NCI-H446 (cell line): ENCODE data around the gene EHD4.

Experiments
- DNase-seq, 2 experiments: peaks; one replicate each; lab custom pipeline; 2025; lab: John Stamatoyannopoulos, UW

EHD4 gene

DNA sequence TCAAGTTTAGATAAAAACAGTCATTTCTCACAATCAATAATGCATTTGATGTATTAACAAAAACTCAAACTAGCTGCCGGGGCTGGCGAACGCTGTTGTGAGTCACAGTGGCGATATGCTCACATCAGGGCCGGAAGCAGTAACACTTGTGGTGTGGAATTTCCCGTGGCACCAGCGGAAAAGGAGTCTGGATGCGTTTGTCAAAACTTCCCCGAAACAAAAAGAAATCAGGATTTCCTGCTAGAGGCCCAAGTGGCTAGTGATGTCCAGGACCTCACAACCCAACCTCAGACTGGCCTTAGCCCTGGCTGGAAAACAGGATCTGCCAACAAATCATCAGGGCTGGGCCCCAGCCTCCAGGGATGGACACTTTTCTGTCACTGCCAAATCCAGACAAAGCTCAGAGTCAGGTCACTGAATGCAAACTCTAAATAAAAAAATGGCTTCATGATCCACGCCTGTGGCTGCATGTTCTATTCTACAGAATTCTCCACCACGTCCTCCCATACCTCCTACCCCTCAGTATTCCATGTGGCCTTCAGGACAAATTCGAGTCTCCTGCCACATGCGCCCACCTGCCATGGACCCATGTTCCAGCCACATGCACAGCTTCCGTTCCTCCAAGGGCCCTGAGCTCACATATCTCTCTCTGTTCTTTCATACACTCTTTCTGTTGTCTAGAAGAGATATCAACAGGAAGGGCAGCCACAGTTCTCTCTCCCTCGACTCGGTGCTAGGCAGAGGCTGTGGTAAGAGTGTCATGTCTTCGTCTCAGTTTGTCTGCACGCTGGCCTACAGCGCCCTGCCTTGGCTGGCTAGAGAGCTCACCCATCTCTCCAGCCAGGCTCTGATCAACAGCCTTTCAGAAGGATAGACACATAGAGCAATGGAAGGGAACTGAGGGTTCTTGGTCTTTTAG, 35.4 kb downstream of the EHD4 start:
- no peak for DNase-seq

DNA sequence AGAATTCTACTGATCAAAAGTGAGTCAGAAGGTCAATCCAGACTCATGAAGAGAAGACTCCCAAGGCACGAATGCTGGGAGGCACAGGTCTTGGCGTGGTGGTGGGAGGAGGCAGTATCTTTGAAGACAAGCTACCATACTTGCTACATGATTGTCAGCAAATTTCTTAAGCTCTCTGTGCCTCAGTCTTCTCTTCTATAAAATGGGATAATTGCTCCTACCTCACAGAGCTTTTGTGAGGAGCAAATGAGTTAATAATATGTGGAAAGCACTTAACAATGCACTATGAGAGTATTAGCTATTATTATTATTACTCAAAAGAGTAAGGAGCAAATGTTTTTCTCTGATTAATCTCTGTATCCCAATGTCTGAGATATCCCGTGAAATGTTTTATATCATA, 36.2 kb downstream of the EHD4 start:
- DNase-seq: no peak

DNA sequence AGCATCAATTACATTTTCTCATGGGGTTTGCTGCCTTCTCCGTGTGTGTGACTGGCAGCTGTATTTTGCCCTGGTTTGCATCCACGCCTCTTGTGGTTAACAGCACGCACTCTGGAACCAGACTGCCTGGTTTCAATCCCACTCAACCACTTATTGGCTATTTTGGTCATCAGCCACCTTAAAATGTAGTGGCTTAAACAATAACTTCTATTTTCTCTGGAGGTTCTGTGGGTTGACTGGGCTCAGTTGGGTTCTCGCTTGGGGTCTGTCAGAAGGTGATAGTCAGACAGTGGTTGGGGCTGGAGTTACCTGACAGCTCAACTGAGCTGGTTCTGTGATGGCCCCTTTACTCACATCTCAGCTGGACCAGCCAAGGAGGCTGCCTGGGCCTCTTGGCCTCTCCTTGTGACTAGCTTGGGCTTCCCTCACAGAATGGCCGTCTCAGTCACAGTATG, 36.8 kb downstream of the EHD4 start:
- DNase-seq: no peak

DNA sequence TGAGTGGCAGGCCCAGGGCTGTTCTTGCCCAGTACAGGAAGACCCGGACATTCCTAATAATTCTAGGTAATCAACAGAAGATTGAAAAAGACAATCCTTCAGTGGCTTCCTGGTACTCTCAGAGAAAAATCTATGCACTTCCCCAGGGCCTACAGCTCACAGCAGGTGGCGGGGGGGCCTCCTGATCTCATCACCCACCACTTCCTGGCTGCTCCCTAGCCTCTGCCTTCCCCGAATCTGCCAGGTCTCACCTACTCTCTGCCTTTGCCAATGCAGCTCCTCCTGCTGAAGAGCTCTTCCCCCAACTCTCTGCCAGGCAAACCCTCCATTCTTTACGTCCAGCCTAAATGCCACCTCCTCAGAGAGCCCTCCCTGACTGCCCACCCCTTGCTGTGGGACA, 37.5 kb downstream of the EHD4 start:
- DNase-seq: no peak

DNA sequence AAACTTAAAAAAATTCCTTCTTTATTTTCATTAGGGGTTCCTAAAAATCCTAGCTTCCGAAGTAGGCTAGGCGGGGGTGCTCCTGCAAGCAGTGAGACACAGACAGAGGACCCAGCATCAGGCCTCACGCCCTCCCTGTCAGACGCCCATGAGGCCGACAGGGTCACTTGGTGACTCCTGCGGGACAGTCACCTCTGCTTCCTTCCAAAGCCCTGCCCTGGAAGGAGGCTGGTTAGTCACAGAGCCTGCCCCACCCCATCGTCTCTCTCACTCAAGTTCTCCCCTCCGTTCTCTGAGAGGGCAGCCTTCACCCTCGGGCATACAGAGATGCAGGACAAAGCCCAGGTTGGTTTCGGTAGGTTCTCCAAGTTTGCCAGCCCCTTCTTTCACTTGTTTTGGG, 38.6 kb downstream of the EHD4 start:
- no peak for DNase-seq

DNA sequence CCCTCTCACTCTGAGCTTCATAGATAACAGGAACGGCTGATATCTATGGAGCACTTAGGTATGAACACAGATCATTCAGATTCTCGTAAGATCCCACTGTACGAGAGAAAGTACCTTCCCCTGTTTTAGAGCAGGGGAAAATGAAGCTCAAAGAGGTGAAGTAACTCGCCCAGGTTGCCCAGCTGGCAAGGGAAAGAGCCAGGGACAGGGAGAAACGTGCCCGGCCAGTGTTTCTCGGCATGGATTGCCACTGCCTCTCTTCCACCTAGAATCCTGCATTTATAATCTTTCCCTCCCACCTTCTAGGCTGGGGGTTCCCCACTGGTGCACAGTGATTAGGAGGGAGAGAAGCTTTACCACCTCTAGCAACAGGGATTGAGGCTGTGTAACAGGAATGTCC, 39.0 kb downstream of the EHD4 start:
- no peak for DNase-seq

DNA sequence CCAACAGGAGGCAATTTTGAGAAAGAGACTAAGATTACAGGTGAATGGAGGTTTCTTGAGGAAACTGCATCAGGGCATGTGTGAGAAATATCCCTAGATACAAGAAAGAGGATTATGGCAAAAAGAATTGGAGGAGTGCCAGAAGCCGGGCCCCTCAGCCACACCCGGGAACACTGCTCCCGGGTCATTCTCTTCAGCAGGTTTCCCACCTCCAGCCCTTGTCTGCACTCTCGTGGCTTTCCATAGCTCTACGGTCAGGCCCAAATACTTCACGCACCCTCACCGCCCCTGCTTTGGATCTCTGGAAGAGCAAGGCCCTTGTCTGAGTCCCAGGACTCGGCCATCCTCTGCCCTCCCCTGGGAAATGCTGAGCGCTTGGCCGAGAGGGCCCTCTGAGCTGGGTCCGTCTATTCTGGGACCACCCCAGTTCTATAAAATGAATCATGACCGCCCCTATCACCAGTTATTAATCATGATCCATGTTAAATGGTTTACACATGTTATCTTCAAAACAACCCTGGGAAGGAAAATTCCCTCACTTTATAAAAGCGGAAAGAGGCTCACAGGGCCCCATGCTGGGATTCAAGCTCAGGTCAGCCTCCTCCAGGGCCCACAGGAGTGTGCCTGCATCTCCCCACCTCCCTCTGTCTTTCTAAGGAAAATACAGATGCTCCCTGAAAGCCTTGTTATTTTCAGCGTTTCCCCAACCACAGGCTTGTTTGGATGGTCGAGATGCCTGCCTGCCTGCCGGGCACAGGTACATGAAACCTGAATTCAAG, 39.7 kb downstream of the EHD4 start:
- DNase-seq: no peak

DNA sequence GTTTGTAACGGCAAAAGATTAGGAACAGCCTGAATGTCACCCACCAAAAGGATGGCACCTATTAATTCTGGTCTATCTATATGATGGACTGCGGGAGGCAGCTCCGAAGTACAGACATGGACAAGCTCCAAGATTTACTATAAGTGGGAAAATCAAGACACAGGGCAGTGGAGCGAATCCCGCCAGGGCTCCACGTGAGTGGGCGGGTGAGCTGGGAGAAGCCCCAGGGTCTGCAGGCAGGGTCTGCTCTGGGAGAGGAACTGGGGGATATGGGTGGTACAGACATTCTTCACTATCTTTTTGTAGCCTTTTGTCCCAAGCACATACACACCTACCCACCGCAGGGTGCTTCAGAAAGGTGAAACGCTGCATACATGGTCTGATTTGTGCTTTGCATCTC, 40.3 kb downstream of the EHD4 start:
- DNase-seq: no peak

DNA sequence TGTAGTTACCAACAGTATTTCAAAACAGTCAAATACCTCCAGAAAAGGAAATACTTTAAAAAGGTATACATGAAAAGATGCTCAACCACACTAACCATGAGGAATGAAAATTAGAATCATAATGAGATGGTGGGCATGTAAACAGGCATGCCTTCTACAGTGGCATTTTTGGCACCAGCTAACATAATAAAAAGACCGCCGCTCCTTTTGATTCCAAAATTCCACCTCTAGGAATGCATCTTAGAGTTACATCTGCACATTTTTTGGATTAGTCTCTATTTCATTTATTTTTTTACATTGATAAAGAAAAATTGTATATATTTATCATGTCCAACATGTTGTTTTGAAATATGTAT, 41.5 kb downstream of the EHD4 start:
- DNase-seq: no peak

DNA sequence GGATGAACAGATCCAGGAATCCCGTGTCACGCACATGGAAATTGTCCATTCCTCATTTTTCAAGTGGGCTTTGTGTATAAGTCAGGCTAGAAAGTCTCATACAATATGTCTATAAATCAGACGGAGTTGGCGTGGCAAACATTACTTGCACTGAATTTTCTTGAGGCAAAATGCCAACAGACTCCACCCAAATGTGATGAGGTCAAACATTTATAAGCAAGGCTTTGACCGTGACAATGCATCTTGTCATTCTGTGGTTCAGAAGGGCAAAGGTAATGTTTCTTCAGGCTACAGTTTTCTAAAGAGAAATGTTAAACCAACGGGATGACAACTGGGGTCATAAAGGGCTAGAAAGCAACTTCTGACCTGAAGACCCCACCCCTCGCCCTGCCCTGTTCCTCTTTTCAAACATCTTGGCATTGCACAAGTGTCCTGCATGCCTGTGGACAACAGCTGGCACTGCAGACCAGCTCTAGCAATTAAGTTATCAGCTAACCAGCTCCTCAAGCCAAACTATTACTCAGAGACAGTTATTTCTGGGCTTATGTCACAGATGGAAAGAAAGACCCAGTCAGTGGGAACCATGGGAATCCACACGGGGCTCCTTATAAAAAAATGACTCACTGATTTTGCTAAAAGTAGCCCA, 42.0 kb downstream of the EHD4 start:
- no peak for DNase-seq

DNA sequence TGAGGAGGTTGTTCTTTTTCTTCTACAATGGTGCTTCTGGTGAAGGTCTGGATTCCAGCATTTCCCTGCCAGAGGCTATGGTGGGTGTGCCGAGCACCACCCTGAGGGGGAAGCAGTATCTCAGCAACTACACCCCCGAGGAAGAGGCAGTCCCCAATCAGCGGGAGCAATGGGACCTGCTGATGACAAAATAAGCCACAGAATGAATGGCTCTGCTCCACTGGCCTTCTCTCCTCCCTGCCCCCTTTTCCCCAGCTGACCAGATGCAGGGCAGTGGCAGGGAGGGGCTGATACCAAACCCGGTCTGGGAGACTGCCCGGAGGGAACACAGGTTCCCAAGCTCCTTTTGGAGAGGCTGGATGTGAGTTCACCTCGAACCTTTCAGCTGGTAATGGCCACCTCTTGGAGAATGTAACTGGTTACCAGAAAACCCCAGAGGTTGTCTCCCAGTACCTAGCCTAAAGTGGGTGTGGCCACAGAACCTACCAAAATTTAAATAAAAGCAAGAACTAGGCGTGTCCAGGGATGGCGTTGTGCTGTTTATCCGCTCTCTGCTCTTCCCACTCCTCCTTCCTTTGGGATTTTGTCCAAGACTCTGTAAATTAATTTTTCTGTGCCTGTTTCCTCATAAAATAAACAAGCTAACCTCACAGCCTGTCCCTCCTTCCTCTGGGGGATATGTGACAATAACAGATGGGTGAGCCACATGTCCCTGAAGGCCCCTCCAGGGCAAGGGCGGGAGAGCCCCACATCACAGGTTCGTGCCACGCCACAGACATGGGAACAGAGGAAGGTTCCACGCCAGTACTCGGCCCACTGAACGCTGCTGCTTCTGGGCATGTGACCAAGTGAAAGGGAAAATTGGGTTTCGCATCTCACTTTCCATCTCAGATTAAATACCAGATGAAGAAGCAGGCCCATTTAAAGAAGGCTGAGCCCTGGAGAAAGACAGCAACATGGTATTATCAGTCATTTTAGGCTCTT, 43.4 kb downstream of the EHD4 start:
- DNase-seq: no peak

DNA sequence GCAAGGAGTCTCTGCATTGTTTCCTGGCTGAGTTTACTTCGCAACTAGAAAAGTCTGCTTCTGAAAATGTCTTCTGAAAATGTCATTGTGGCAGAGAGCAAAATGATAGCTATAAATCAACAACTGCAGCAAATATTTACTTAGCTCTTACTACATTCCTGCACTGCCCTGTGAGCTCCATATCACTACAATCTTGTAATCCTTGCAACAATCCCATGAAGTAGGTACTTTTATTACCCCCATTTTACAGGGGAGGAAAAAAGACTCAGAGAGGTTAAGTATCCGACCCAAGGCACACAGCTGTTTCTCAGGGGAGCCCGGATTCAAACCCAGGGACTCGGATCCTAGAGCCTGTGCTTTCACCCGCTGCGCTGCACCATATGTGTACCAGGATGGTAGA, 44.3 kb downstream of the EHD4 start:
- no peak for DNase-seq

DNA sequence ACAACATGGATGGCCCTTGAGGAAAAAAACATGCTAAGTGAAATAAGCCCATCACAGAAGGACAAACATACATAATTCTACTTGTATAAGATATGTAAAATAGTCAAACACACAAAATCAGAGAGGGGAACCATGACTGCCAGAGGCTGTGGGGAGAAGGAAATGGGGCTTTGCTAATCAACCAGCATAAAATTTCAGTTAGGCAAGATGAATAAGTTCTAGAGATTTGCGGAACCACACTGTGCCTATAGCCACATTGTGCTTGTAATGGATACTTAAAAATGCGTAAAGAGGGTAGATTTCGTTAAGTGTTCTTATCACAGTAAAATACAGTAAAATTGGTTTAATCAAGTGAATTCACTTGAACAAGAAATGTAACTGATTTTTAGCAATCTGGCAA, 44.8 kb downstream of the EHD4 start:
- no peak for DNase-seq

DNA sequence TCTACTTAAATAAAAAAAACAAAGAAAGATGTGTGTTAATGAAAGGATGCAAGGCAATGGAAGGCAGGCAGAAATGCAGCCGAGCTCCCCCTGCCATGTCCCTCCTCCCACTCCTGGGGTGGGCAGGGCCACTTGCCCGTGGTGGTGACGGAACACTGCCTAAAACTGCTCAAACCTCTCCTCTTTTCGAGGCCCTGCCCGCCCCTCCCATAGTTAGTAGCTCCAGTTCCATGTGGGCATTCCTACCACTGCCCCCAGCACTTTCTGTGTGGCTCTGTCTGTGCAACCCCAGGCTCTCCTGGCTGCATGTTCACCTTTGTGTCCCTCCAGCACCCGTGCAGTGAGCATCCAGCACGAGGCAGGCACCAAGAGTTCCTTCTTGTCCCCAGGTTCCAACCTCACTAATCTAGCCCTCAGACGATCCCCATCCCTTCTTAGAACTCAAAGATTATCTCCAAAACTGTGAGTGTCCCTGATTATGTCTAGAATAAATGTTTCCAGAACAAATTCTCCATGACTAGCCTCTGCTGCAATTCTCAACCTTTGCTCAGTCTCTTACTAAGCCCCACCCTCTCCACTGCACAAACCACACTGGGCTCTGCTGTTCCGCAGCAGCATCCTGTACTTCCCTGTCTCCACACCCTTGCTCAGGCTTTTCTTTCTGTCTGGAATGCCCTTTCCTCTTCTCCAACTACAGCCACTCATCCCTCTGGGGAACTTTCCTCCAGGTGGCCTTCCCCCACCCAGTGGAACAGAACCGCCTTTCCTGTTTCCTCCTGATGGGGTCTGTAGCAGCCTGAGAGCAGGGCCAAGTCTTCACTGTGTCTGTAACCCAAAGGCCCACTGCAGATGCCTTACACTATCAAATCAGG, 45.9 kb downstream of the EHD4 start:
- no peak for DNase-seq

DNA sequence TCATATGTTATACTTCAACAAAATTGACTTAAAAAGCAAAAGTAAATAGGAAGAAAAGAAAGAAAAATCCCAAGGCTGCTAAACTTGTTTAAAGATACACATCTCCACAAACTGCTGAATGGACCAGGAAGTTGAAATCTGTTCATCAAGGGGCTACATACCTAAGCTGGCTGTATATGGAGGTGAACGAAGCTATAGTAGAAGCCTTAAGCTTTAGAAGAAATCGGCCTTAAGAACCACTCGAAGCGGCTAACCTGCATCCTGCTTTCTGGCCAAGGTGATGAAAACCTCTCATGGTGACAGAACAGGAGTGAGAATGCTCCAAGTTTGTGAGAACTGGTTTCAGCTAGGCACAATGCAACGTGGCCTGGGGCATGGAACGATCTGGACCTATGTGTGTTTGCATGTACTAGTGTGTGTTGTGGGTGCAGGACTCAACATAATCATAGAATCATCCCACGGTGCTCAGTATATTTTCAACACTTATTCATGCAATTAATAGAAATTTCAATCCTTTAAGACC, 47.2 kb downstream of the EHD4 start:
- DNase-seq: no peak

DNA sequence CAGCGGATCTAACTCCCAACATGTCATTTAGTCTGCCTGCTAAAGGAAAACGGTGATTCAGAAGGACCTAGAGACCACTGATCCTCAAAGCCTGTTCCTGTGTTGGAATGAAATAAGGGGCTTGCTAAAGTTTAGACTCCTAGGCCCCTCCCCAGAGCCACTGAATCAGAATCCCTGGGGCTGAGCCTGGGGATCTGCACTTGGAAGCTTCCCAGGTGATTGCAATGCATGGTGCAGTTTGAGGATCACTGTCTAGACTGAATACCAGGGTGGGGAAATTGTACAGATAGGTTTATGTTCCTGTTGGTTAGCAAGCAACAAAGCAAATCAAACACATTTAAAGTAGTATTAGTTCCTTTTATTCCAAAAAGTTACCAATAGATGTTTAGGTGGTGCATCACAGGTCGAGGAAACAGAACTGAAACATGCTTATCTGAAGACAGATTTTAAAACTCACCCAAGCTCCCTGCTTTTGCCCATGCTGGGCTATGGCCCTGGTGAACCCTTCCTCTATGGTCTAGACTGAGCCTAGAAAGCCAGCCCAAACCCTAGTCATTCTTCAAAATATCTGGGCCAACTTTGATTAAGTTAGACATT, 48.9 kb downstream of the EHD4 start:
- no peak for DNase-seq

DNA sequence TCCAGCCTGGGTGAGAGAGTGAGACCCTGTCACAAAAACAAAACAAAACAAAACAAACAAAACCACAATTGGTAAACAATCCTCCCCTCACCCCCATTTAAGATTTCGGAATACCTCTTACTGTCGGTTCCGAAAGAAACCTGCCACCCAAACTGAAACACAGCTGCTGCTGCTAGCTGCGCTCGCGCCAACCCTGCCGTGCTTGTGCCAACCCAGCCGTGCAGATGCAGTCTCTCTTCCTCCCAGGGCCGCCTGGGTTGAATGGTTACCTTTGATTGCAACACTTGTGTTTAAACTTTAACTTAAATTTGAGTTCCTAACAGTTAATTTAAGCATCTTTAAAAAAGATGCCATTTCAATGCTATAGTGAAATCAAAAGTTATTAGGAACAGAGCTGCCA, 50.0 kb downstream of the EHD4 start:
- no peak for DNase-seq

DNA sequence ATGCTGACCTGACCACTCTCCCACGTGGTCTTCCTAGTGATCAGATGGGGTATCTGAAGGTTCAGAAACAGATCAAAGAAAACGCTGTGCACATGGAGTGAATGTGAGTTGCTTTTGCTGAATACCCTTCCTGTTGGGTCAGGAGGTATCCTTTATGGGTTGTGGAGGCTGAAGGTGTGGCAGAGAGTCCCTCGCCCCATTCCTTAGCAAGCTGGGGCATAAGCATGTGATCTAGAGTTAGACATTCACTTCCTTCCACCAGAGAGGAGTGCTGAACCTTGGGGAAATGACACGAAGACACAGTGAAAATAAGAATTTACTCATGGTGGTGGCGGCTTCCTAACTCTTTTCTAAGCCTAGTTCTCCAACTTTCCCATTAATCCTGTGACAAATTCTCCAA, 50.7 kb downstream of the EHD4 start:
- no peak for DNase-seq

DNA sequence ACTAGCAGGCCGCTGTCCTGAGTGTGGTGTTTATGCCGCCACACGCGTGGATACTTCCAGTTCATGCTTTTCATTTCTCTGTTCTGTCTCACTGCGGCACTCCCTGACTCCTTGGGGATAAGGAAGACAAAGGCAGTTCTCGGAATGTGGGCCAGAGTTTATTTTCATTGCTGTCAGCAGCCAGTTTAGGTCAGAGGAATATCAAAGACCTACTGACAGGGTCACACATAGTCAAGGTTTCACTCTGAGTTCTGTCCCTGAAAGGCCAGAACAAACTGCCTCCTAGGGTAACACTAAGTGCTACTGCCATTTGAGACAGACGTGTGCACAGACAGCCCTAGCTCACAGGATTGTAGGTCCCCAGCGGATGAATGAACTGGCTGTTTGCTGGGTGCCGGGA, 51.2 kb downstream of the EHD4 start:
- DNase-seq: no peak

DNA sequence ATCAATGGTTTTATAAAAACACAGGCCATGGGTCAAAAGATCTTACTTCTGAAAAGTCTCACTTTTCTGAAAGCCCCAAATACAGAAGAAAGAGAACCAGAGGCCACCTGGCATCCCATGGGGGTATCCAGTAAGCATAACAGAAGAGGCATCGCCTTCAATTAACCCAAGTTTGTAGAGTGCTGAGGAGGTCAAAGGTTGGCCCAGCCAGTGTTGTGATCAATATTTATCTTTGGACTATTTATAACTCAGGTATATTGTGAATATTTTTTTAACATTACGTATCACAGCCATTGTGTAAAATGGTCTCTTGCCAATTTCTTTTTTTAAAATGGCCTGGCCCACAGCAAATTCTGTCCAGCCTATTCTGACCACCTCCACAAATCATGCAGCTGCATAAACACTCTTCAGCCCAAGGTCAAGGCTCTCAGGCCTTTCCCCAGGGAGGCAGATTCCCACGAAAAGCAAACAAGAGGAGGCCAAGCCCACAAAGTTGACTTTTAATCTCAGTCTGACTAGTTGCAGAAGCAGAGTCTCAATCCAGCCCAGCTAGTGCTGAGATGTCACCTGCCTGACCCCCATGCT, 52.3 kb downstream of the EHD4 start:
- DNase-seq: no peak
